Right atrium auricular region (tissue), 2 donors: ENCODE measurements around the gene CDC42SE2. TPM values are rescaled to one million over a fixed set of nuclear protein-coding genes. Genes with fewer than 3 reads are reported as not detected.

ENCODE experiments used
- DNase-seq: peaks from one replicate; pipeline ENCODE4 v3.0.0-alpha.2; 2019; ENCODE audit warnings: low spot score
- H3K27ac ChIP-seq, 2 donors: fragments of 200-600 bp; sonication (generic); 1 replicate in 1 of 2; 2 replicates in 1 of 2; pipeline ENCODE4 v1.5.1; 2016 to 2019
- H3K27me3 ChIP-seq, 2 donors: fragments of 200-600 bp; sonication (generic); one replicate each; pipeline versions ENCODE4 v1.5.1 to v1.6.0; 2017 to 2019
- H3K36me3 ChIP-seq: fragments of 200-600 bp; sonication (generic); one replicate; pipeline ENCODE4 v1.5.1; 2016
- H3K4me1 ChIP-seq, 2 donors: fragments of 200-600 bp; sonication (generic); one replicate each; pipeline versions ENCODE4 v1.5.1 to v1.6.0; 2017 to 2019
- H3K4me3 ChIP-seq, 2 donors: fragments of 200-600 bp; sonication (generic); 1 replicate in 1 of 2; 2 replicates in 1 of 2; pipeline ENCODE4 v1.5.1; 2017 to 2019; ENCODE audit warnings: mild to moderate bottlenecking in 1 of 2, moderate library complexity in 1 of 2
- H3K9me3 ChIP-seq, 2 donors: fragments of 200-600 bp; sonication (generic); one replicate each; pipeline ENCODE4 v1.5.1; 2019
- CTCF ChIP-seq, 2 donors: fragments of 200-600 bp; sonication (generic); IDR thresholded peaks; one replicate each; pipeline ENCODE4 v1.5.1; 2019; ENCODE audit warnings: antibody characterized with exemption in 2 of 2
- total RNA-seq, 2 donors: library from RNA; depleted of rRNA; stranded (reverse); fragments of >200 nt; gene quantifications; one replicate each; pipeline ENCODE4 v1.1.0, GENCODE V29; 2016

CDC42SE2 gene
- total RNA-seq, 2 donors from 2014 or later, result 13.5 to 15.0 TPM

GRCh38 chr5:131386779-131387178 is 122.9 kb downstream of the CDC42SE2 start:
- peaks cover 0 to 9% of the 10 kb centered on the region in 2 donors for H3K4me1 ChIP-seq
- no peak overlapping the region for H3K27ac ChIP-seq
- H3K4me3 ChIP-seq, result no peak overlapping the region
- no peak for DNase-seq
- no peaks in the 10 kb centered on the region for H3K27me3 ChIP-seq
- H3K9me3 ChIP-seq, result no peaks in the 10 kb centered on the region
- no peaks in the 10 kb centered on the region for H3K36me3 ChIP-seq
- no peak for TF ChIP-seq CTCF (IDR thresholded peaks at IDR 0.05)

GRCh38 chr5:131387255-131387654 is 123.4 kb downstream of the CDC42SE2 start:
- Histone ChIP-seq H3K4me3 (no peak overlapping the region), H3K4me1 (peaks cover 0 to 4% of the 10 kb centered on the region in 2 donors), H3K27ac (no peak overlapping the region), H3K9me3 (no peaks in the 10 kb centered on the region), H3K27me3 (no peaks in the 10 kb centered on the region), H3K36me3 (no peaks in the 10 kb centered on the region)
- no peak for DNase-seq
- TF ChIP-seq CTCF (IDR thresholded peaks at IDR 0.05), result no peak

- TF ChIP-seq CTCF (IDR thresholded peaks at IDR 0.05), result no peak
- H3K27ac ChIP-seq, result no peak overlapping the region
- H3K36me3 ChIP-seq, result no peaks in the 10 kb centered on the region
- no peak for DNase-seq
- H3K4me1 ChIP-seq, result no peaks in the 10 kb centered on the region
- no peak overlapping the region for H3K4me3 ChIP-seq
- no peaks in the 10 kb centered on the region for H3K9me3 ChIP-seq
- H3K27me3 ChIP-seq, result no peaks in the 10 kb centered on the region
Observed at GRCh38 chr5:131389096-131389868, 125.4 kb downstream of the CDC42SE2 start.

GRCh38 chr5:131389869-131390265 is 126.0 kb downstream of the CDC42SE2 start:
- no peak for DNase-seq
- Histone ChIP-seq H3K36me3 (peaks cover 2% of the 10 kb centered on the region), H3K4me3 (no peak overlapping the region), H3K9me3 (no peaks in the 10 kb centered on the region), H3K4me1 (no peaks in the 10 kb centered on the region), H3K27ac (no peak overlapping the region), H3K27me3 (no peaks in the 10 kb centered on the region)
- TF ChIP-seq CTCF (IDR thresholded peaks at IDR 0.05), result no peak

- DNase-seq, result no peak
- H3K36me3 ChIP-seq, result peaks cover 8% of the 10 kb centered on the region
- H3K27ac ChIP-seq, result no peak overlapping the region
- no peaks in the 10 kb centered on the region for H3K27me3 ChIP-seq
- TF ChIP-seq CTCF (IDR thresholded peaks at IDR 0.05), result no peak
- H3K9me3 ChIP-seq, result no peaks in the 10 kb centered on the region
- H3K4me3 ChIP-seq, result no peak overlapping the region
- H3K4me1 ChIP-seq, result no peaks in the 10 kb centered on the region
Observed at GRCh38 chr5:131392466-131393095, 128.7 kb downstream of the CDC42SE2 start.
